ENCODE data around the gene MID1.

DNA sequence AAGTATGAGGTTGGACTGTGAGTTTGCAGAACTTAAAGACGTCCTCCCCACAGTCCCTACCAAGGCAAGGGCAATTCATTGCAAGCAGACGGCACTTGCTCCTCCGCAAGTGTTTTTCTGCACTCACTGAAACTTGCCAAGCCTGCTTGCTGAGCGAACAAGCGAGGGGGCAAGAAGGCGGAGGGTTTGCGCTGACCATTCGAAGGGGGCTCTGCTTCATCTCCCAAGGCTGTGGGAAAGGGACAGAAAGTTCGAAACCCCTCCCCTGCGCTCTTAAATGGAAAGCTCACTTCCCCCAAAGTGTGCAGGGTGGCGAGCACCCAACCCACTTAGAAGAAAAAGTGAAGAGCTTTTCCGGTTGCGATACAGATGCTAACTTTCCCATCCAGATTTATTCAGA lies 1.4 kb downstream of the MID1 start:
- TF ChIP-seq, protein P1, sequence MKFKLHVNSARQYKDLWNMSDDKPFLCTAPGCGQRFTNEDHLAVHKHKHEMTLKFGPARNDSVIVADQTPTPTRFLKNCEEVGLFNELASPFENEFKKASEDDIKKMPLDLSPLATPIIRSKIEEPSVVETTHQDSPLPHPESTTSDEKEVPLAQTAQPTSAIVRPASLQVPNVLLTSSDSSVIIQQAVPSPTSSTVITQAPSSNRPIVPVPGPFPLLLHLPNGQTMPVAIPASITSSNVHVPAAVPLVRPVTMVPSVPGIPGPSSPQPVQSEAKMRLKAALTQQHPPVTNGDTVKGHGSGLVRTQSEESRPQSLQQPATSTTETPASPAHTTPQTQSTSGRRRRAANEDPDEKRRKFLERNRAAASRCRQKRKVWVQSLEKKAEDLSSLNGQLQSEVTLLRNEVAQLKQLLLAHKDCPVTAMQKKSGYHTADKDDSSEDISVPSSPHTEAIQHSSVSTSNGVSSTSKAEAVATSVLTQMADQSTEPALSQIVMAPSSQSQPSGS (tag by site-specific recombination; IDR thresholded peaks at IDR 0.05; ENCODE audit: low read depth): no peak
- TF ChIP-seq BCL11A (tag by site-specific recombination; IDR thresholded peaks at IDR 0.05; ENCODE audit: low read depth): no peak
- TF ChIP-seq, protein P2, sequence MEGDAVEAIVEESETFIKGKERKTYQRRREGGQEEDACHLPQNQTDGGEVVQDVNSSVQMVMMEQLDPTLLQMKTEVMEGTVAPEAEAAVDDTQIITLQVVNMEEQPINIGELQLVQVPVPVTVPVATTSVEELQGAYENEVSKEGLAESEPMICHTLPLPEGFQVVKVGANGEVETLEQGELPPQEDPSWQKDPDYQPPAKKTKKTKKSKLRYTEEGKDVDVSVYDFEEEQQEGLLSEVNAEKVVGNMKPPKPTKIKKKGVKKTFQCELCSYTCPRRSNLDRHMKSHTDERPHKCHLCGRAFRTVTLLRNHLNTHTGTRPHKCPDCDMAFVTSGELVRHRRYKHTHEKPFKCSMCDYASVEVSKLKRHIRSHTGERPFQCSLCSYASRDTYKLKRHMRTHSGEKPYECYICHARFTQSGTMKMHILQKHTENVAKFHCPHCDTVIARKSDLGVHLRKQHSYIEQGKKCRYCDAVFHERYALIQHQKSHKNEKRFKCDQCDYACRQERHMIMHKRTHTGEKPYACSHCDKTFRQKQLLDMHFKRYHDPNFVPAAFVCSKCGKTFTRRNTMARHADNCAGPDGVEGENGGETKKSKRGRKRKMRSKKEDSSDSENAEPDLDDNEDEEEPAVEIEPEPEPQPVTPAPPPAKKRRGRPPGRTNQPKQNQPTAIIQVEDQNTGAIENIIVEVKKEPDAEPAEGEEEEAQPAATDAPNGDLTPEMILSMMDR (tag by site-specific recombination; IDR thresholded peaks at IDR 0.05): no peak
- TF ChIP-seq ZNF830 (tag by site-specific recombination; IDR thresholded peaks at IDR 0.05; ENCODE audit: low read depth): no peak
- TF ChIP-seq ZNF146 (tag by site-specific recombination; IDR thresholded peaks at IDR 0.05): no peak
- no peak for TF ChIP-seq HOXC10 (CRISPR knock-in tag; IDR thresholded peaks at IDR 0.05)
- TF ChIP-seq ZSCAN30 (tag by site-specific recombination; IDR thresholded peaks at IDR 0.05): no peak
